ENCODE results near the gene GRM4. TPM values are rescaled to one million over a fixed set of nuclear protein-coding genes. Genes with fewer than 3 reads are reported as not detected.

Gene GRM4
- total RNA-seq, 1 donor from 2014 or later, result 1.2 TPM

- Histone ChIP-seq H3K27me3 (no peaks in the 10 kb centered on the region), H3K9ac (no peak overlapping the region), H4K20me1 (ENCODE audit: low read depth) (peaks cover 3% of the 10 kb centered on the region), H3K4me3 (no peak overlapping the region), H3K4me1 (peaks cover 36% of the 10 kb centered on the region), H3K27ac (no peak overlapping the region), H3K79me2 (ENCODE audit: low read depth) (no peaks in the 10 kb centered on the region), H3K9me3 (ENCODE audit: low read depth) (no peaks in the 10 kb centered on the region), H3F3A (ENCODE audit: low read depth) (peaks cover 26% of the 10 kb centered on the region), H3K4me2 (no peak overlapping the region), H3K36me3 (no peaks in the 10 kb centered on the region), H2AFZ (replicated peaks) (no peak overlapping the region)
- H3K9me3 Mint-ChIP-seq, result no peaks in the 10 kb centered on the region
- H3K27me3 Mint-ChIP-seq (ENCODE audit: insufficient read depth, low read depth), result peaks cover 15% of the 10 kb centered on the region
- no peak overlapping the region for H3K4me3 Mint-ChIP-seq
- peaks cover 37% of the 10 kb centered on the region for H3K4me1 Mint-ChIP-seq
- DNase-seq (ENCODE audit: low spot score), result peak; percentile 84
- H3K27ac Mint-ChIP-seq, result peak overlapping the region; percentile 59
- no peaks in the 10 kb centered on the region for H3K36me3 Mint-ChIP-seq
- TF ChIP-seq EZH2 (IDR thresholded peaks at IDR 0.05), result no peak
- TF ChIP-seq, protein P1, sequence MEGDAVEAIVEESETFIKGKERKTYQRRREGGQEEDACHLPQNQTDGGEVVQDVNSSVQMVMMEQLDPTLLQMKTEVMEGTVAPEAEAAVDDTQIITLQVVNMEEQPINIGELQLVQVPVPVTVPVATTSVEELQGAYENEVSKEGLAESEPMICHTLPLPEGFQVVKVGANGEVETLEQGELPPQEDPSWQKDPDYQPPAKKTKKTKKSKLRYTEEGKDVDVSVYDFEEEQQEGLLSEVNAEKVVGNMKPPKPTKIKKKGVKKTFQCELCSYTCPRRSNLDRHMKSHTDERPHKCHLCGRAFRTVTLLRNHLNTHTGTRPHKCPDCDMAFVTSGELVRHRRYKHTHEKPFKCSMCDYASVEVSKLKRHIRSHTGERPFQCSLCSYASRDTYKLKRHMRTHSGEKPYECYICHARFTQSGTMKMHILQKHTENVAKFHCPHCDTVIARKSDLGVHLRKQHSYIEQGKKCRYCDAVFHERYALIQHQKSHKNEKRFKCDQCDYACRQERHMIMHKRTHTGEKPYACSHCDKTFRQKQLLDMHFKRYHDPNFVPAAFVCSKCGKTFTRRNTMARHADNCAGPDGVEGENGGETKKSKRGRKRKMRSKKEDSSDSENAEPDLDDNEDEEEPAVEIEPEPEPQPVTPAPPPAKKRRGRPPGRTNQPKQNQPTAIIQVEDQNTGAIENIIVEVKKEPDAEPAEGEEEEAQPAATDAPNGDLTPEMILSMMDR (IDR thresholded peaks at IDR 0.05), result peak; percentile 87
Measured at GRCh38 chr6:34055223-34055933, 90.5 kb downstream of the GRM4 start.

- H3K27ac ChIP-seq, result no peak overlapping the region
Measured at GRCh38 chr6:34053721-34054120, 92.2 kb downstream of the GRM4 start.

DNA sequence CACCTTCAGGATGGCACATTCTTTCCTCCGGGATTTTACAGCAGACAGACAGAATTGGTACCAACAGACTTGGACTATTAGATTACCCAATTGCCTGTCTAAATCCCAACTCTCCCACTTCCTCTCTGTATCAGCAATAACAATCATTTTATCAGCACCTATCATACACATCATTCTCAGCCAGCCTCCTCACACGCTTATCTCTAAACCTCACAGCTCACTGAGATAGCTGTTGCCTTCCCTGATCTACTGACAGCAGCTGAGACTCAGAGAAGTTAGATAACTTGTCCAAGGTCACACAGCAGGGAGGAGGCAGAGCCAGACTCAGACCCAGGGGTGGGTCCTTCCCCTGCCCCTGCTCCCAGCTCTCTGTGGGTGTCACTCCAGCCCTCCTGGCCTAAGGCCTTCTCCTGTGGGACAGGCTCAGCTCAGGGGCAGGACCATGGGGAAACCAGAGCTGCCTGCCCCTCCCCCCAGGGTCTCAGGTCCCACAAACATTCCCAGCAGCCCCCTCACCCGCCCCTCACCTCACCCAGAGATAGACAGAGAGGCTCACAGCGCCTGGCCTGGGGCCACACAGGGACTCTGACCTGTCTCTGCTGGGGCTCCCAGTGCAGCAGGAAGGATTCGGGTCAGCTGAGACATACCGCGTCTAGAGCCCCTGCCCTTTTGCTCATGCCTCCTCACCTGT is 92.8 kb downstream of the GRM4 start:
- H3K27ac Mint-ChIP-seq, result no peak overlapping the region
- H3K4me3 ChIP-seq, result no peak overlapping the region

More at GRCh38 chr6:34053721-34054120, 92.2 kb downstream of the GRM4 start:
- Mint-ChIP-seq H3K4me1 (peaks cover 44% of the 10 kb centered on the region), H3K4me3 (no peak overlapping the region), H3K36me3 (no peaks in the 10 kb centered on the region), H3K27ac (no peak overlapping the region), H3K9me3 (no peaks in the 10 kb centered on the region), H3K27me3 (ENCODE audit: insufficient read depth, low read depth) (peaks cover 20% of the 10 kb centered on the region)
- H3K36me3 ChIP-seq, result no peaks in the 10 kb centered on the region
- H3K4me2 ChIP-seq, result peak overlapping the region; percentile 31
- no peak overlapping the region for H3K9ac ChIP-seq
- no peaks in the 10 kb centered on the region for H3K79me2 ChIP-seq (ENCODE audit: low read depth)
- no peak for TF ChIP-seq EZH2phosphoT487 (IDR thresholded peaks at IDR 0.05)
- no peak for DNase-seq (ENCODE audit: low spot score)
- peaks cover 40% of the 10 kb centered on the region for H3K4me1 ChIP-seq
- peaks cover 3% of the 10 kb centered on the region for H4K20me1 ChIP-seq (ENCODE audit: low read depth)
- no peak overlapping the region for H2AFZ ChIP-seq (replicated peaks)
- H3K4me3 ChIP-seq, result no peak overlapping the region
- H3F3A ChIP-seq (ENCODE audit: low read depth), result peaks cover 26% of the 10 kb centered on the region
- no peaks in the 10 kb centered on the region for H3K9me3 ChIP-seq (ENCODE audit: low read depth)
- no peaks in the 10 kb centered on the region for H3K27me3 ChIP-seq

More for the DNA sequence above, 92.8 kb downstream of the GRM4 start:
- no peaks in the 10 kb centered on the region for H3K9me3 Mint-ChIP-seq
- no peak for DNase-seq (ENCODE audit: low spot score)
- Histone ChIP-seq H3K36me3 (no peaks in the 10 kb centered on the region), H3K27ac (no peak overlapping the region), H3K9ac (no peak overlapping the region), H4K20me1 (ENCODE audit: low read depth) (peaks cover 3% of the 10 kb centered on the region), H3K9me3 (ENCODE audit: low read depth) (no peaks in the 10 kb centered on the region), H3F3A (ENCODE audit: low read depth) (peaks cover 26% of the 10 kb centered on the region), H3K4me1 (peaks cover 40% of the 10 kb centered on the region), H3K4me2 (peak overlapping the region; percentile 31), H3K79me2 (ENCODE audit: low read depth) (no peaks in the 10 kb centered on the region), H3K27me3 (no peaks in the 10 kb centered on the region), H2AFZ (replicated peaks) (no peak overlapping the region)
- H3K27me3 Mint-ChIP-seq (ENCODE audit: insufficient read depth, low read depth), result peaks cover 20% of the 10 kb centered on the region
- TF ChIP-seq EZH2phosphoT487 (IDR thresholded peaks at IDR 0.05), result no peak
- TF ChIP-seq, protein P1 (IDR thresholded peaks at IDR 0.05), result no peak
- no peak for TF ChIP-seq EZH2 (IDR thresholded peaks at IDR 0.05)
- no peaks in the 10 kb centered on the region for H3K36me3 Mint-ChIP-seq
- no peak overlapping the region for H3K4me3 Mint-ChIP-seq
- H3K4me1 Mint-ChIP-seq, result peaks cover 45% of the 10 kb centered on the region
